ENCODE data around the gene PTK6. TPM values are rescaled to one million over a fixed set of nuclear protein-coding genes. Genes with fewer than 3 reads are reported as not detected.

The PTK6 gene
- polyA plus RNA-seq, 3 donors, result 0.22 to 0.61 (median 0.49) TPM

DNA sequence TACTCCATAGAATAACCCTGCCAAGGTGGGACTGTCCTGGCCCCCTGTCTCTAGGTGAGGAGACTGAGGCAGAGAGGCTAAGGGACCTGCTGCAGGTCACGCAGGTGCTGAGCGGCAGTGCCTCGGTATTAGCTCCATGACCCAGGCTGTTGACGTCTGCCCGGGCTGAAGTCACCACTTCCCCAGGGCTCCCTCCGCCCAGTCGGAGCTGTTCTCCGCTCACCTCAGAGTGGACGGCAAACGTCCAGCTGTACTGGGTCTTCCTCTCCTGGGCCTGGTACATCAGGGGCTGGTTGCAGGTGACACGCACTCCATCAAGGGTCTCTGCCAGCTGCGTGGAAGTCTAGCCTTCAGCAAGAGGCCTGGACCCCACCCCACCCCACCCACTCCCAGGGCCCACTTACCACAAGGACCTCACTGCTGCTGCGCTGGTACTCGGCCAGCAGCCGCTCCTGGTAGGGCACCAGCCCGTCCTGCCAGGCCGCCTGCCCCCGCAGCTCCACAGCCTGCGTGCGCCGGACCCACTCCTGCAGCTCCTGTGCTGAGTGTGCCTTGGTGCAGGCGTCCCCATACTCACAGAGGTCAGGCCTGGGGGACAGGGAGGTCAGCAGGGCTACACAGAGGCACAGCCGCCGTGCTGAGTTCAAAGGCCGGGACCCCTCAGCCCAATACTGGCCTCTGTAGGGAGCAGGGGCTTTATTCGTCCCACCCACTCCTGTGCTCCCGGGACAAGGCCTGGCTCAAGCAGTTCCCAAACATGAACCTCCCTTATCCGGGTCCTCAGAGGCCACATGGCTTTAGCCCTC is 33.3 kb upstream of the PTK6 start:
- no peak for DNase-seq (ENCODE audit: low read depth in 3 of 3, low spot score in 2 of 3)

DNA sequence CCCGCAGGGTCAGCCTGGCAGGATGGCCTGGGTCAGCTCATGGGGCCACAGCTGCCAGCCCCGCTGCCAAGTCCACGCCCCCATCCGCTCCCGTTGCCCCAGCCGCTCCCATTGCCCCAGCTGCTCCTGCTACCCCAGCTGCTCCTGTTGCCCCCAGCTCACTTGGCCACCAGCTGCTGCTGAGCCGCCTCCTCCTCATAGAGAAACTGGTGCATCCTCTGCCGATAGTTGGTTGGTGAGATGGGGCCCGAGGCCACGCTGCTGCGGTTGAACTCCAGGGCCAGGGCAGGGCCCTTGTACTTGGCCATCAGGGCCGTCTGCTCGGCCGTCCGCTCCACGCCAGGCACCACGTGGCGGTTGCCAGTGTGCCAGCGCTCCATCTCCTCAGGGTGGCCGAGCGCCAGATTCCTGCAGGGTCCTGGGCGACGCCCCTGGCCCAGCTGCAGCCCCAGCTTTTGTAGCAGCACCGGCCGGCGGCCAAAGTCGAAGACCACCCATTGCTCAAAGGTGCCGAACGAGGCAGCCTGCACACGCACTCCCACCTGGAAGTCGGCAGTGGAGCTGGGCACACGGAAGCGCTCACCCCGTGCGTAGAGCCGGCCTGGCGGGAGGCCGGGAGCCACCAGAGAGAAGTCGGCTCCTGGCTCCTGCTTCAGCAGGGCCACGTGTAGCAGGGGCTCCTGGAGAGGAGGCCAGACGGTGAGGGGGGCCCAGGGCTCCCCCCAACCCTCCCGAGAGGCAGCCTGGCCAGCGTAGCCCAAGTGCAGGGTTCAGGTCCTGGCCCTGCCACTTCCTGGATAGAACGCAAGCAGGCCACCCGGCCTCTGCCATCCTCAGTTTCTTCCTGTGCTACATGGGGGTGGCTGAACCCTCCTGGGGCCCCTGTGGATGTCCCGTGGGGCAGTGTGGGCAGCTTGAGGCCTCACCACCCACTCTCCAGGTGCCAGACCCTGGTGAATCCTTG is 32.1 kb upstream of the PTK6 start:
- no peak for DNase-seq (ENCODE audit: low read depth in 3 of 3, low spot score in 2 of 3)

DNA sequence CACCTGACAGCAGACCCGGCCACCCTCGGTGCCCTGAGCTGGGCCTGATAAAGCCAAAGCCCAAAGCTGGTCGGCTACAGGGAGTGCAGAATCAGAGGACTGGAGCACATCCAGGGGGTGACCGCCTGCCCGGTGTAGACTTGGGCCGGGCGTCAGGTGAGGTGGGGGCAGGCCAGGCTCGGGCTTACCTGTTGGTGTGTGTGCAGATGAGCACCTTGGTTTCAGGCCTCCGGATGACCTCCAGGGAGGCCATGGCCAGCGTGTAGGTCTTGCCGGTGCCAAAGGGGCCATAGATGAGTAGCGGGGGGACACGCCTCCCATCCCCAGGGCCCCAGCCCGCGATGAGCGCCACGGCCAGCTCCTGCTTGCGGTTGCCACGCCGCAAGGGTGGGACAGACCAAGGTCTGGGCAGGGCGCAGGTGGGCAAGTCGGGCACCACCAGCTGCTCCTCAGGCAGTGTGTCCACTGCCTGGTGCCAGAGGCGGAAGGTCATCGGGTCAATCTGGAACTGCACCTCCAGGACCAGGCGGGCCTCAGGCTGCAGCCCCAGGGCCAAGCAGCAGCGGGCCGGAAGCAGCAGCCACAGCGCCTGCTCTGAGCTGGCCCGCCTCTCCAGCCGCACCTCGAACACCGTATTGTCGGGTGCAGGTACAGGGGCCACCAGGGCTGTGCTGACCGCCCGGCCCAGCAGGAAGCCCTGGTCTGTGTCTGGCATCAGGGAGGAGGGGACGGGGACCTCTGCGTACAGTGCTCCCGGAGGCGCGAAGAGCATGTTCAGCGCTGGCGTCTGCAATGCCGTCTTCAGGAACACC is 31.2 kb upstream of the PTK6 start:
- no peak for DNase-seq (ENCODE audit: low read depth in 3 of 3, low spot score in 2 of 3)

DNA sequence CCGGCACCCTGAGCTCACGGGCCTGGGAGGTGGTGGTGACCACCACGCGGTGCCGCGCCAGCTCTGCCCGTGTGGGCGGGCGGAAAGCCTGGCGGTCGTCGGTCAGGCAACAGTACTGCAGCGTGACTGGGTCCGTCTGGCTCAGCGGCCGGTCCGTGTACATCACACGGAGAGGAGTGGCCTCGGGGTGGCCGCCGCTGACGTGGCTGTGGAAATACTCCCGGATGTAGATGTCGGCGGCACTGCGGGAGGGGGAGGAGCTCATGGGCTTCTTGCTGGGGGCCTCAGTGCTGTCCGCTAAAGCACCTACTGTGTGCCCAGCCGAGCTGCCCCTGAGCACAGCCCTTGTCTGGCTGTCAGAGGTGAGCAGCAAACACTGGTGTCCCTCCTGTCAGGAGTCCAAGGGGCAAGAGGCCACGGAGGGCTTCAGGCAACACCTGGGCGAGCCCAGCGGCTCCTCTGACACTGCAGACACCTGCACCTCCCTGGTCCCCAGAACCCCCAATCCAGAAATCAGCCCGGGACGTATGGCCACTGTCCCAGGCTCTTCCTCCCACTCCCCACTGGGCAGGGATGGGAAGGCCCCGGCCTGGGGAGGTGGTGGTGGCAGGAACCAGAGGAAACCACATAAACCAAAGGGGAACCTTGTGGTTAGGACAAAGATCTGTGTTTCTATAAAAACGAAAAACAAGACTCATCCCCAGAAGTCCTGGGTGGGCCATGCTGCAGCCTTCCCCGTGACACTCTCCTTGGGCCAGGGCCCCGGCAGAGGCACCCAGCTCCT is 30.4 kb upstream of the PTK6 start:
- no peak for DNase-seq (ENCODE audit: low read depth in 3 of 3, low spot score in 2 of 3)

DNA sequence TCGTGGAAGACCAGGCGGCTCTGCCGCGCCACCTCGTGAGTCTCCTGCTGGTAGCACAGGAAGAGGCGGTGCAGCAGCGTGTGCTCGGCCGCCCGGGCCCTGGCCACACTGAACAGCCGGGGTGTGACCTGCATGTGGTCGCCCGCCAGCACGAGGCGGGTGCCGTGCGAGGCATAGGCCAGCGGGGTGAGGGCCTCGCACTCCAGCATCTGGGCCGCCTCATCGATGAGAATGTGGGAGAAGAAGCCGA is 29.9 kb upstream of the PTK6 start:
- DNase-seq (ENCODE audit: low read depth in 3 of 3, low spot score in 2 of 3), result no peak

DNA sequence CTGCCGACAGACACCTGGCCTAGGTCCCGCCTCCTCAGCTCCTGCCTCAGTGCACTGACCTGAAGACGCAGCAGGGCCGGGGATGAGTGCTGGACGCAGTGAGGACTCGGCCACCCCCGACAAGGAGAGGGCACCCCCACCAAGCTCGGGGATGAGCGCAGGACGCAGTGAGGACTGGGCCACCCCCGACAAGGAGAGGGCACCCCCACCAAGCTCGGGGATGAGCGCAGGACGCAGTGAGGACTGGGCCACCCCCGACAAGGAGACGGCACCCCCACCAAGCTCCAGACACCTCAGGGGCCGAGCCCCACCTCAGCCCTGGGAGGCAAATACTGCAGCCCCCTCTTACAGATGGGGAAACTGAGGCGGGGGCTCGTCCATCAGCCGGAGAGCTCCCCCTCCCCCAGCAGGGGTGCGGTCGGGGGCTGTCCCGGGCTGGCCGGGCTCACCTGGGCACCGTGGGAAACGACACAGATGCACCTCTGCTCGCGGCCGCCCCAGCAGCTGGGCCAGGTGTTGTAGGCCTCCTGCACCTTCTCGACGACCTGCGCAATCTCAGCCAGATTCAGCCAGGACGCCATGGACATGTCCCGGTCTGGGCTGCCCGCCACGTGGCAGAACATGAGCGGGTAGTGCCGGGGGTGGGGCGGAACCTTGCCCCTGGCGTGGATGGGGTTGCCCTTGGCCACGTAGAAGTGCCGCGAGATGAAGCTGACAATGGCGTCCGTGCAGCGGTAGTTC is 29.4 kb upstream of the PTK6 start:
- no peak for DNase-seq (ENCODE audit: low read depth in 3 of 3, low spot score in 2 of 3)

DNA sequence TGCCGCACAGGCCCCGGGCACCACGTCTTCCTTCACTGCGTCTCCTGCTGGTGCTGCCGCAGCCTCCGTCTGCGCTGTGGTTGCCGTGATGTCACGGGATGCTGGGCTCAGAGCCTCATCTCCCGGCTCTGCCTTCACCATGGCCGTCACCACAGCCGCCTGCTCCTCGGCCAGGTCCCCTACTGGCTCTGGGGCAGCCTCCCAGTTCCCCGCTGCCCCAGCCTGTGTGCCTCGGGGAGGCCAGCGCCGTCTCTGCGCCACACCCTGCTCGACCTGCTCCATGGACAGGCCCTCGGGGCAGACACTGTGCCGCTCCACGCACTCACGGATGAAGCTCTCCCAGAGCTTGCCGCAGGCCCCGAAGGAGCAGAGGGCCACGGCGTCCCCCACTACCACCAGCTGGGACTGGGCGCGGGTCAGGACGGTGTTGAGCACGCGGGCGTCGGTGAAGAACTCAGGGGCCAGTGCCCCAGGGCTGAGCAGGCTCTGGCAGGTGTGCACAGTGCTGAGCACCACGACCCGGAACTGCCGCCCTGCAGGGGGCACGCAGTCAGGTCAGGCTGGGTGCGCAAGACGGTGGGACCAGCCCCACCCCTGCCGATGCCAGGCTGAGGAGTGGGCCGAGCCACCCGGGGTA is 28.6 kb upstream of the PTK6 start:
- DNase-seq (ENCODE audit: low read depth in 3 of 3, low spot score in 2 of 3), result no peak

DNA sequence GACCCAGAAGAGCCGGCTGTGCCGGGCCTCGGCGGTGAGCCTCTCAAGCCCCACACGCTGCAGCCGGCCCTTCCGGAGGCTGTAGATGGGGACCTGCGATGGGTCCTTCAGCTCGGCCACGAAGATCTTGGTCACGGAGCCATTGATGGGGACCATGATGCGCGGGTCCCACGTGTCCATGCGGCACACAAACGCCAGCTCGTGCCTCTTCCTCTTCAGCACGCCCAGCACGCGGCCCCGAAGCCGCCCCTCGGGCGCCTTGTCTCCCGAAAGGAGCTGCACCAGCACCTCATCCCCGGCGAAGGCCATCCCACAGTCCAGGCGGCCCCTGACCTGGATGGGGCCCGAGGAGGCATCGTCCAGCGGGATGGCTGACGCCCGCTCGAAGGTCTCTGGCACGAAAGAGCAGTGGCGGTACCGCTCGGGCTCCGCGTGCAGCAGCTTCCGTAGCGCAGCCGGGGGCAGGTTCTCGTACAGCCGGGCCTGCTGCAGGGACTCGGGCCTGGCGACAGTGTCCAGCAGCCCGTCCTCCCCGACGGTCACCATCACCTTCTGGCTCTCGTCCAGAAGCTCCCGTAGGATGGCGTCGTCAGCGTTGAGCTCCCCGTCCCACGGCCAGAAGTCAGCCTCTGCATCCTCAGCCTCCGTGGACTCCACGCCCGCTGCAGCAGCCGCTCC is 28.0 kb upstream of the PTK6 start:
- DNase-seq (ENCODE audit: low read depth in 3 of 3, low spot score in 2 of 3), result no peak

DNA sequence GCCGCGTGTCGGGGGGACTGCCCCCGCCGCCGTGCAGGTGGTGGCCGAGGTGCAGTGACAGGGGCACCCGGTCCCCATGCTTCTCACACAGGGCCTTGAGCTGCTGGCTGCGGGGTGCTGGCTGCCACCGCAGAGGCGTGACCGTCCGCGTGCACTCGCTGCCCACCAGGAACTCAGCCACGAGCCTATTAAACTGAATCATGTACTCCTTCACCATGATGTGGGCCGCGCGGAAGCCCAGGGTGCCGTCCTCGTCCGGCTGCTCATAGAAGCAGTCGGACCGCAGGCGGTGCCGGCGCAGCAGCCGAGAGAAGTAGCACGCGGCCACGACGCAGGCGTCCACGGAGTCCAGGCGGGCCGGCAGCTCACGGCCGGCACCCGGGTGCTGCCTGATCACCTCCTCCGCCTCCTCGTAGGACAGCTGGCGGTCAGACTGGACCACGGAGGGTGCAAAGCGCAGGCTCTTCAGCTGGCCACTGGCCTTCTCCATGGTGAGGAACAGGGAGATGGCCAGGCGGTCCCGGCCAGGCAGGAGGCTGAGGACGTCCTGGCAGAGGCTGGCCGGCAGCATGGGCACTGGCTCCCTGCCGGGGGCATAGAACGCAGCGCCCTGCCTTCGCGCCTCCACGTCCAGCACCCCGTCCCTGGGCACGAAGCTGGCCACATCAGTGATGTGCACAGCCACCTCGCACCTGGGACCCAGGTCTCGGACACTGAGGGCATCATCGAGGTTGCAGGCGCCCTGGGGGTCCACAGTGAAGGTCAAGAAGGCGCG is 27.0 kb upstream of the PTK6 start:
- no peak for DNase-seq (ENCODE audit: low read depth in 3 of 3, low spot score in 2 of 3)

DNA sequence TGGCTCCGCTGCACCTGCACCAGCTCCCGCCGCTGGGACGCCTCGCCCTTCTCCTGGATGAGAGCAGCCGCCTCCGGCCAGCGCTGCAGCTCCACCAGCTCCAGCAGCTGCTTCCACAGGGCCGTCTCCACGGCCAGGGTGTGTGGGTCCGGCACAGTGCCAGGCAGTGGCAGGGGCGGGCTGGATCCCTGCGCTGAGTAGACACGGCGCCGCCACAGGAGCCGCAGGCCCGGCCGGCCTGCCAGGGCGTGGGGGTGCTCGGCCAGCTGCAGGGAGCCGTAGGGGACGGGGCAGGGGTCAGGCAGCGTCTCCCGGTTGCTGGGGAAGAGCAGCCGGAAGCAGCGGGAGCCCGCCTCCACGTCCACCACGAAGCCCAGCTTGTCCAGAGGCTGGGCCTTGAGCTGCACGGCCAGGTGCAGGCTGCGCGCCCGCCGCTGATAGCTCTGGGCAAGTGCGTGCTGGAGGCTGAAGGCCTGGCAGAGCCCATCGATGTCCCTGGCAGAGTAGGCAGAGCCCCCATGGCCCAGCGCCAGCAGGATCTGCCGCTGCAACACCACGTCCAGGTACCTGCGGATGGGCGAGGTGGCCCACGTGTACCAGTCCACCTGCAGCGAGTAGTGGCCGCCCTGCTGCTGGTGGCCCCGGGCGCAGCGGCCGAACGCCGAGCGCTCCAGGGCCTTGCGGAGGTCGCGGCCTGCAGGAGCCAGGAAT is 26.2 kb upstream of the PTK6 start:
- no peak for DNase-seq (ENCODE audit: low read depth in 3 of 3, low spot score in 2 of 3)

DNA sequence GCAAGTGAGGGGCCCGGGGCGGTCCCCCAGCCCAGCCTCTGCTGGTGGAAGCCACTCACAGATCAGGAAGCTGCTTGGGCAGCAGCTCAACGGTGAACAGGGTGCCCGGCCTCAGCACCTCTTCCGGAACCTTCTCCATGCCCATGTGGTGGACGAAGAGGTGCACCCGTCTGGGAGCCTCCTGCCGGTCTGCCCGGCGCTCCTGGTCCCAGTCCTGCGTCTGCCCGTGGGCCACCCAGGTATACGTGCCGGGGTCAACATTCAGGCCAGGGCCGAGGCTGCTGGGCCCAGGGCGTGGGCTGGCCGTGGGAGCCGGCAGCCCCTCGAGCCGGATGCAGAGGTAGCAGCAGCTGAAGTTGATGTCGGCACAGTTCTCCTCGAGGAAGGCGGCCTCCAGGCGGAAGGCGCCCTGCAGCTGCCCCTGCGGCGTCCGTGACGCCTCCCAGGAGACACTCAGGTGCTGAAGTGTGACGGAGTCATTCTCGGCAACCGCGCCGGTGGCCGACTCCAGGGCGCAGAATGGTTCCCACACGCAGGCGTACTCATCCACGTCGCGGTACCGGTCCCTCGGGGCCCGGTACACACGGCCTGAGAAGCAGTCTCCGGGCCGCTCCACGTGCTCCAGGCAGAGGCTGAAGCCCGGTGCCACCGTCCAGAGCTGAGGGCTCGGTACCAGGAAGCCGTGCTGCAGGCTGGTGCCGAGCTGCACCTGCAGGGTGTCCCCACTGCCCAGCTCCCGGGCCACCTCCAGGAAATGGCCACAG is 25.5 kb upstream of the PTK6 start:
- DNase-seq (ENCODE audit: low read depth in 3 of 3, low spot score in 2 of 3), result no peak

DNA sequence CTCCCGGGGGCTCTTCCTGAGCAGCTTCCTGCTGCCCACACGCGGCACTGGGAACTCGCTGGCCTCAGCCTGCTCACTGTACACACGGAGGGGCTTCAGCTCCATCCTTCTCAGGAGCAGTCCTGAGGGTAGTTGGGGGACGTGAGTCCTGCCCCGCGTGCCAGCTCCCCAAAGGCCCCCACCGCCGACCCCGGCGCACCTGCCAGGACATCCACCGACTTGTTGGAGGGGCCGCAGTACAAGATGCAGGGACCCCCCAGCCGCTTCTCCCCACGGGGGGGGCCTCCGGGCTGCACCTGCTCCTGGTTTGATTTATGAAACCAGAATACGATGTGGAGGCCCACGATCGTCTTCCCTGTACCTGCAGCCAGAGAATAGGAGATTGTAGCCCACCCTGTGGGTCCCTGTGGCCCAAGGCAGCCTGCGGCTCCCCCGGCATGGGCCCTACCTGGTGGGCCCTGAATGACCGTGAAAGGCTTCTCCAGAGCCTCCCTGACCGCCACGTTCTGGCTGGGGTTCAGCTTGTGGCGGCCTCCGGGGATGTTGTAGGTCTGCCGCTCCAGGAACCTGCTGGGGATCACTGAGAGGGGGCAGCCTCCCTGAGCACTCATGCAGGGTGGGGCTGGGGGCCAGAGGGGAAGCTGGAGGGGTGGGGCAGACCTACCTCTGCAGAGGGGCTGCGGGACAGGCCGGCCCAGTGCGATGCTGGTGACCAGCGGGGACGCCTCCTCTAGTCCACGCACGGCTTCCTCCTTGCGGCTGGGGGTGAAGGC is 24.6 kb upstream of the PTK6 start:
- no peak for DNase-seq (ENCODE audit: low read depth in 3 of 3, low spot score in 2 of 3)

DNA sequence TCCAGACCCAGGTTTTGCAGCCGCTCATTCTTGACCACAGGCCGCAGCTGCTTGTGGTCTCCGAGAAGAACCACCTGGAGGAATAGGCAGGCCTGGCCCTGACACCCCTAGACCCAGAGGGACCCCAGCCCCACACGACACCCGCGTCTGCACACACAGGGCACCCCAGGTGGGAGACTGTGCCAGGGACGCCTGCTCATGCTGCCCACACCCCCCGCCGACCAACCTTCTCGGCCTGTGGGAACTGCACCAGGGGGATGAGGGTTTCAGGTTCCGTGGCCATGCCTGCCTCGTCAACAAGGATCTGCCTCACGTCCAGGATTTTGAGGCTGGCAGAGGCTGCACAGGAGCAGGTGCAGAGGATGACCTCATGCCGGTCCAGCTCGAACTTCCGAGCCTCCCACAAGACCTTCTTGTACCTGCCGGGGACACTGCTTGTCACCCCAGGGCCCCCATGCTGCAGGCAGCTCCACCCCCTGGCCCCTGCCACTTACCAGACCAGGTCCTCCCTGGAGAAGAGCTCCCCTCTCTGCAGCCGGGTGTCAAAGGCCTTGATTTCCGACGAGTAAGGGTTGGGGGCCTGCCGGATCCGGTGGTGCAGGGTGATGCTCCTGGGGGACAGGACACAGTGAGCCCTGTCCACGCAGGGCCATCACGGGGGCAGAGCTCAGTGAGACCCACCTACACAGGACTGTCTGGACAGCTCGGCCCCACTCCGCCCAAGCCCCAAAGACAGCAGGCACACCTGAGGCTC is 23.9 kb upstream of the PTK6 start:
- DNase-seq (ENCODE audit: low read depth in 3 of 3, low spot score in 2 of 3), result no peak

DNA sequence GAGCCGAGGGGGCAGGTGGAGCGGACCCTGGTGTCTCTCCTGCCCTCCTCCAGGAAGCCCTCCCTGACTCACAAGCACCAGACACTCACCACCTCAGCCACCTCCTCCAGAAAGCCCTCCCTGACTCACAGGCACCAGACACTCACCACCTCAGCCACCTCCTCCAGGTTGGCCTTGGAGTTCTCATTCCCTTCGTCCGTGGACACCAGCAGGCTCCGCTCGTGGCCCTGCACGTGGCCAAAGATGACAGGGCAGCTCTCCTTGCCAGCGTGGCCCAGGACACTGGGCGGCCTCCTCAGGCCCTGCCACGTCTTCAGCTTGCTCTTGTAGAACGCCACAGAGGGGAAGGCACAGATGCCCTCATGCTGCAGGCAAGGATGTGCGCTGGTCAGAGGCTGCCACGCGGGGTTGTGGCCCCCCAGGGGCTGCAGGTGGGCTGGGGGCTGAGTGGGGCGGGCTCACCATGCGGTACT is 23.2 kb upstream of the PTK6 start:
- DNase-seq (ENCODE audit: low read depth in 3 of 3, low spot score in 2 of 3), result no peak
